SIG-M5 (cell line): ENCODE data around the gene TMEM259.

ENCODE experiments used
- DNase-seq: peaks from one replicate; lab custom pipeline; 2025; lab: John Stamatoyannopoulos, UW

The TMEM259 gene

GRCh38 chr19:1020868-1021425, at the start of gene TMEM259:
TMEM259 (minus strand) TSS chr19:1021123; CDS start chr19:1020996, 127 bp downstream.
- DNase-seq, result peak; percentile 51

- DNase-seq, result no peak
Observed at GRCh38 chr19:1070576-1070930, 49.6 kb upstream of the TMEM259 start.

GRCh38 chr19:1069009-1069779, 48.3 kb upstream of the TMEM259 start:
- DNase-seq, result peak; percentile 49

GRCh38 chr19:1068009-1069001, 47.4 kb upstream of the TMEM259 start:
- DNase-seq, result no peak

GRCh38 chr19:1067341-1067957, 46.5 kb upstream of the TMEM259 start:
- DNase-seq, result no peak

- no peak for DNase-seq
Observed at GRCh38 chr19:1066748-1067340, 45.9 kb upstream of the TMEM259 start, which contains the start of gene ARHGAP45. ARHGAP45 (plus strand) TSS chr19:1067167; CDS start chr19:1067406, 239 bp downstream.

GRCh38 chr19:1066251-1066747, 45.4 kb upstream of the TMEM259 start:
- DNase-seq, result no peak

- no peak for DNase-seq
Observed at GRCh38 chr19:1065606-1066109, 44.7 kb upstream of the TMEM259 start.

- DNase-seq, result no peak
Observed at GRCh38 chr19:1064661-1065605, 44.0 kb upstream of the TMEM259 start.

- no peak for DNase-seq
Observed at GRCh38 chr19:1063909-1064660, 43.2 kb upstream of the TMEM259 start.

GRCh38 chr19:1063030-1063908, 42.3 kb upstream of the TMEM259 start:
- DNase-seq, result no peak

GRCh38 chr19:1062387-1063029, 41.6 kb upstream of the TMEM259 start:
- DNase-seq, result no peak

GRCh38 chr19:1061987-1062386, 41.1 kb upstream of the TMEM259 start:
- DNase-seq, result no peak

- DNase-seq, result no peak
Observed at GRCh38 chr19:1060689-1061088, 39.8 kb upstream of the TMEM259 start.

GRCh38 chr19:1058112-1058511, 37.2 kb upstream of the TMEM259 start:
- no peak for DNase-seq

- no peak for DNase-seq
Observed at GRCh38 chr19:1057176-1057855, 36.4 kb upstream of the TMEM259 start.
